ENCODE data around the gene PSMD2.

GRCh38 chr3:184337399-184337714 lies 38.3 kb downstream of the PSMD2 start, which contains the start of gene FAM131A:
- no peak for TF ChIP-seq CTCF (IDR thresholded peaks at IDR 0.05)
- TF ChIP-seq POLR2A (IDR thresholded peaks at IDR 0.05), result no peak
